Activated naive CD8-positive, alpha-beta T cell treated with anti-CD3 and anti-CD28 coated beads for 36 hours (primary cell): Measurements from ENCODE around the gene KCNK5. TPM values are rescaled to one million over a fixed set of nuclear protein-coding genes. Genes with fewer than 3 reads are reported as not detected.

Experiments used
- DNase-seq: peaks from one replicate; pipeline ENCODE4 v3.0.0; 2021
- H3K27ac Mint-ChIP-seq: one replicate; pipeline ENCODE4 v1.8.0; 2022; ENCODE audit warnings: mild to moderate bottlenecking, moderate library complexity, mixed read lengths
- H3K27me3 Mint-ChIP-seq: one replicate; pipeline ENCODE4 v1.8.0; 2022; ENCODE audit warnings: mild to moderate bottlenecking, mixed read lengths
- H3K36me3 Mint-ChIP-seq: one replicate; pipeline ENCODE4 v1.8.0; 2021; ENCODE audit warnings: mild to moderate bottlenecking, mixed read lengths
- H3K4me1 Mint-ChIP-seq: one replicate; pipeline ENCODE4 v1.8.0; 2021; ENCODE audit warnings: mixed read lengths
- H3K4me3 Mint-ChIP-seq: one replicate; pipeline ENCODE4 v1.8.0; 2022; ENCODE audit warnings: mild to moderate bottlenecking, moderate library complexity, mixed read lengths
- H3K9me3 Mint-ChIP-seq: one replicate; pipeline ENCODE4 v1.8.0; 2022; ENCODE audit warnings: mixed read lengths
- total RNA-seq, 2 experiments: library from RNA; stranded (reverse); gene quantifications; one replicate each; pipeline ENCODE4 v1.2.3, GENCODE V29; 2021

The KCNK5 gene
- total RNA-seq, 2 experiments from 2014 or later = 18.6 to 19.6 TPM

- H3K4me3 Mint-ChIP-seq = no peak overlapping the region
- H3K27ac Mint-ChIP-seq = no peak overlapping the region
- DNase-seq = no peak
- H3K9me3 Mint-ChIP-seq = peaks cover 6% of the 10 kb centered on the region
- no peaks in the 10 kb centered on the region for H3K36me3 Mint-ChIP-seq
- peaks cover 5% of the 10 kb centered on the region for H3K4me1 Mint-ChIP-seq
- peaks cover 29% of the 10 kb centered on the region for H3K27me3 Mint-ChIP-seq
Observed at GRCh38 chr6:39140556-39141167, 88.6 kb downstream of the KCNK5 start.

Other genes with a start within 250 kb of the KCNK5 start
- gene GLP1R, start 180.7 kb downstream of the KCNK5 start, total RNA-seq = under 1 TPM; 0.43 to 0.56 TPM
- 10 to 100 TPM; 11.3 TPM for gene SAYSD1, start 114.3 kb downstream of the KCNK5 start, total RNA-seq
- not detected for gene KCNK17, start 84.9 kb upstream of the KCNK5 start, total RNA-seq
- not detected for gene KCNK16, start 93.2 kb upstream of the KCNK5 start, total RNA-seq